Stimulated activated CD8-positive, alpha-beta memory T cell treated with anti-CD3 and anti-CD28 coated beads, Interleukin-7, amount 100 ng/mL, for 1 hour (primary cell): ENCODE results near the gene ANAPC2.

ENCODE experiments used
- DNase-seq, 2 donors: peaks; one replicate each; pipeline ENCODE4 v3.0.0-alpha.2; 2020; ENCODE audit warnings: low read depth in 2 of 2

Gene ANAPC2, protein sequence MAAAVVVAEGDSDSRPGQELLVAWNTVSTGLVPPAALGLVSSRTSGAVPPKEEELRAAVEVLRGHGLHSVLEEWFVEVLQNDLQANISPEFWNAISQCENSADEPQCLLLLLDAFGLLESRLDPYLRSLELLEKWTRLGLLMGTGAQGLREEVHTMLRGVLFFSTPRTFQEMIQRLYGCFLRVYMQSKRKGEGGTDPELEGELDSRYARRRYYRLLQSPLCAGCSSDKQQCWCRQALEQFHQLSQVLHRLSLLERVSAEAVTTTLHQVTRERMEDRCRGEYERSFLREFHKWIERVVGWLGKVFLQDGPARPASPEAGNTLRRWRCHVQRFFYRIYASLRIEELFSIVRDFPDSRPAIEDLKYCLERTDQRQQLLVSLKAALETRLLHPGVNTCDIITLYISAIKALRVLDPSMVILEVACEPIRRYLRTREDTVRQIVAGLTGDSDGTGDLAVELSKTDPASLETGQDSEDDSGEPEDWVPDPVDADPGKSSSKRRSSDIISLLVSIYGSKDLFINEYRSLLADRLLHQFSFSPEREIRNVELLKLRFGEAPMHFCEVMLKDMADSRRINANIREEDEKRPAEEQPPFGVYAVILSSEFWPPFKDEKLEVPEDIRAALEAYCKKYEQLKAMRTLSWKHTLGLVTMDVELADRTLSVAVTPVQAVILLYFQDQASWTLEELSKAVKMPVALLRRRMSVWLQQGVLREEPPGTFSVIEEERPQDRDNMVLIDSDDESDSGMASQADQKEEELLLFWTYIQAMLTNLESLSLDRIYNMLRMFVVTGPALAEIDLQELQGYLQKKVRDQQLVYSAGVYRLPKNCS

GRCh38 chr9:137188490-137189296 lies at the start of gene ANAPC2, which contains the start of gene SSNA1:
Gene ANAPC2, minus strand, starts transcription at chr9:137188560. Its CDS starts 28 bp downstream, at chr9:137188532.
Gene SSNA1, plus strand, starts transcription at chr9:137188676. Its CDS starts 51 bp downstream, at chr9:137188727.
- peak; percentile 85 to 93 for DNase-seq

GRCh38 chr9:137236936-137237421 lies 48.6 kb upstream of the ANAPC2 start:
- no peak for DNase-seq

GRCh38 chr9:137236238-137236935 lies 48.0 kb upstream of the ANAPC2 start:
- peak; percentile 76 to 87 for DNase-seq

GRCh38 chr9:137235424-137236237 lies 47.3 kb upstream of the ANAPC2 start:
- DNase-seq, result no peak

DNA sequence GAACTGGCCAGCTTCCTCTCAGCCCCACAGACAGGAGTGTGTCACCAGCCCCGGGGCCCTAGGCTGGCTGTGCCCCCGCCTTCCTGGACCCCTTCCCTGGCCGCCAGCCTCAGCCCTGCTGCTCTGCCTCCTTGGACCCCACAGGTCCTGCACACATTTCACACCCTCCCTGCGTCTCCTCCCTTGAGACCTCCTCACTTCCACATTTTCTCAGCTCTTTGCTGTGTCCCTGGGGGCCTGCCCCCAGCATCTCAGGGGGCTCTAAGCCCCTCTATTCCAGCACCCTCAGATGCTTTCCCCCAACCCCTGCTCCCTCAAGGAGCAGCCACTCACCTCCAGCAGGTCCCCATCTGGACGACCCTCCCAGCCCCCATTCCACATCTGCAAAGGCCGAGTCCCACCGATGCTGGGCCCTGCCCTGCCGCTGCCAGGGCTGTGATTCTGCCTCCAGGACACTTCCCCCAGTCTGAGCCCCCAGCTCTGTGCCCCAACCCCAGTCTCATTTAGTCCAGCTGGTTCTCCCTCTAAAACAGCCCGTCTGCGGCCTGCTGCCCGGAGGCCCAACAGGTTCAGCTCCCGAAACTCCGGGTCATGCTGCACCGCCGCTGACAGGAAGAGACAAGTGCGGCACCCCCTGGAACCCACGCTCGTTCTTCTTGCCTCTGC lies 46.5 kb upstream of the ANAPC2 start:
- DNase-seq, result no peak

DNA sequence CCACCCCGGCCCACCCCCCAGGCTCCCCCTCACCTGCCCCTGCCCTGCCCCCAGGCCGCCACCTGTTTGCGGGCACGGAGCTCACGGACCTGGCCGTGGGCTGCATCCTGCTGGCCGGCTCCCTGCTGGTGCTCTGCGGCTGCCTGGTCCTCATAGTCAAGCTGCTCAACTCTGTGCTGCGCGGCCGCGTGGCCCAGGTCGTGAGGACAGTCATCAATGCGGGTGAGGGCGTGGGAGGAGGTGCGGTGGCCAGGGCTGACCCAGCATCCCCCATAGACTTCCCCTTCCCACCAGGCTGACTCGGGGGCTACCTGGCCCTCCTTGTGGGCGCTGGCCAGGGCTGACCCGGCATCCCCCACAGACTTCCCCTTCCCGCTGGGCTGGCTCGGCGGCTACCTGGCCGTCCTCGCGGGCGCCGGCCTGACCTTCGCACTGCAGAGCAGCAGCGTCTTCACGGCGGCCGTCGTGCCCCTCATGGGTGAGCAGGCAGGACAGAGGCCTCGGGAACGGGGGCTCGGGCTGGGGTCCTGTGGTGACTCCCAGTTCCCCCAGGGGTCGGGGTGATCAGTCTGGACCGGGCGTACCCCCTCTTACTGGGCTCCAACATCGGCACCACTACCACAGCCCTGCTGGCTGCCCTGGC lies 45.8 kb upstream of the ANAPC2 start:
- no peak for DNase-seq

GRCh38 chr9:137233143-137233980 lies 45.0 kb upstream of the ANAPC2 start:
- no peak for DNase-seq

GRCh38 chr9:137232510-137232909 lies 44.1 kb upstream of the ANAPC2 start:
- no peak for DNase-seq

DNA sequence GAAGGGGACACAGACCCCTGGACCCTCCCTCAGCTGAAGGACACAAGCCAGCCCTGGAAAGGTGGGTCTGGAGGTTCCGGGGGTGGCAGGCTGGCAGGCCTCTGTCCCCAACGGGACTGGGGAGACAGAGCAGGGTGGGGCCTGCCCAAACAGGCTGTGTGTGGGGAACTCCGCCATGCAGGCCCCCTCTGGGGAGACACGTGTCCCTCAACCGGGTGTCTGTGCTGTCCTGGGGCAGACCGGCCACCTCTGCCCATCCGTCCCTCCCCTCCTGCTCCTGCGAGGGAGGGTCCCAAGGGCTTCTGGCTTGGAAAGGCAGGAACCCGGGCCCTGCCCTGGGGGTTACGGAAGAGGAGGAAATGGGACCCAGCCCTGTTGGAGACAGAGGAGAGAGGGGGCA lies 43.7 kb upstream of the ANAPC2 start:
- no peak for DNase-seq

DNA sequence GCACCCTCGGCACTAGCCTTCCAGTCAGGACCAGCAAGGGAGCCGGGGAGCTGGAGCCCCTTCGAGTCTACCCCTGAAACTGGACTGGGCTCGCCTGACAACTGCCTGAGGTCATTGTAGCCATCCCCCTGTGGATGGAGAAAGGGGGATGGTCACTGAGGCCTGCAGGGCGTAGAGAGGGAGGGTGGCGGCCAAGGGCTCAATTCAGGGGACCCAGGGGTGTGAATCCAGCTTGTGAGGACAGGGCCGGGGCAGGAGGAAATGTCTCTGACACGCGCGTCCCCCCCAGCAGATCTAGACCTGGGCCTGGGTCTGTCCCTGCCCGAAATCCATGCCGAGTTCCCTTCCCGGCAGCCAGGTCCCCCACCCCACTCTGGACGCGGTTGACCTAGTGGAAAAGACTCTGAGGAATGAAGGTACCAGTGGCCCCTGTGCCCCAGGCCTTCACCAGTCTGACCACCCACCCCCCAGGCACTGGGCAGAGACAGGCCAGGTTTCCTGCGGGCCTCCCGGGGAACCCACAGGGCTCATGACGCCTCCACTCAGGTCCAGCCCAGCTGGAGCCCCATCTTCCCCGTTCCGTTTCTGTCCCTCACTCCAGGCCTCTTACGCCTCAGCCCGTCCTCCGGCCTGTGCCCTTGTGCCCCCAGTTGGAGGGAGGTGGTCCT lies 43.1 kb upstream of the ANAPC2 start:
- no peak for DNase-seq

DNA sequence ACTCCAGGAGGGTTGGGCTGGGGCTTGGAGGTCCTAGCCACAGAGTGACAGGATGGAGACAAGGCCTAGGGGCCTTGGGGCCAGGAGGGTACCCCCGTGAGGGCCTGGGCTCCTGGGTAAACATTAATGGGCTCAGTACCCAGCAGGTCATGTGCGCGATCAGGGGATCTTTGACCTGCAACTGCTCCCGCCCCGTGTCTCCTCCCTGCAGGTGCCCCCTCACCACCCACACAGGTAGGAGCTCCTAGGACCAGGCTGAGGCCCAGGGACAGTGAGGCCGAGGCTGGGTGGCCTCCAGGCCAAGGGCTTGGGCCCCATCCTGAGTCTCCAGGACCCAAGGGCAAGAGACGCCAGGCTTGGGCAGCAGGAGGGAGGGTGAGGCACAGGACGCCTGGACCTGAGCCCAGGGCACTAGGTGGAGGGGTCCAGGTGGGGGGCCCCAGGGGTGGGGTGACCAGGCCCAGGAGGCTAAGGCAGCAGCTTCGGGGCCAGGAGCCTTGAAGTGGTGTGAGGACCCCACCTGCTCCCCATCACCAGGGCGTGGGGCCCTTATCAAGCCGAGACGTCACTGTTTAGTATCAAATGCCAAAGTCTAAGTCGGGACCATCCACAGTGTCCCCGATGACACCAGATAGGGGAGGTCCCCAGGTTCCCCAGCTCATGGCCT lies 42.5 kb upstream of the ANAPC2 start, which contains the start of gene SLC34A3:
Gene SLC34A3 (plus strand): TSS at position 197 of the 667 bp plus-strand sequence. CDS start 802 bp downstream, outside the sequence.
- no peak for DNase-seq

- no peak for DNase-seq
Observed at GRCh38 chr9:137229903-137230704, 41.7 kb upstream of the ANAPC2 start.

- DNase-seq, result no peak
Observed at GRCh38 chr9:137228968-137229896, 40.9 kb upstream of the ANAPC2 start.

GRCh38 chr9:137228506-137228967 lies 40.2 kb upstream of the ANAPC2 start:
- no peak for DNase-seq
